Heart left ventricle (tissue), 16 donors: ENCODE data around the gene FAM227B. TPM values are rescaled to one million over a fixed set of nuclear protein-coding genes. Genes with fewer than 3 reads are reported as not detected.
A peak's percentile ranks its signal among the peaks of the same experiment; 100 is the strongest.

ENCODE experiments used
- ATAC-seq, 4 donors: fragments of 200-7000 bp; cut with Tn5 transposase; one replicate each; pipeline ENCODE4 v1.9.1; 2020 to 2022; ENCODE audit warnings: moderate library complexity in 4 of 4, mild to moderate bottlenecking in 3 of 4, moderate number of reproducible peaks in 1 of 4
- DNase-seq, 5 donors: peaks; one replicate each; pipeline ENCODE4 v3.0.0-alpha.2; 2020
- H3K27ac ChIP-seq, 12 donors: fragments of 200-600 bp; sonication (generic) in 4 of 12; one replicate each; pipeline versions ENCODE4 v1.5.0 to v1.8.0; 2016 to 2022; ENCODE audit warnings: mild to moderate bottlenecking in 2 of 12
- H3K27me3 ChIP-seq, 9 donors: fragments of 200-600 bp; sonication (generic) in 2 of 9; one replicate each; pipeline versions ENCODE4 v1.5.1 to v1.8.0; 2016 to 2022; ENCODE audit warnings: mild to moderate bottlenecking in 3 of 9
- H3K36me3 ChIP-seq, 9 donors: fragments of 200-600 bp; sonication (generic) in 2 of 9; one replicate each; pipeline versions ENCODE4 v1.5.0 to v1.8.0; 2018 to 2022; ENCODE audit warnings: mild to moderate bottlenecking in 2 of 9
- H3K4me1 ChIP-seq, 12 donors: fragments of 200-600 bp; sonication (generic) in 4 of 12; one replicate each; pipeline versions ENCODE4 v1.5.0 to v1.8.0; 2016 to 2022; ENCODE audit warnings: mild to moderate bottlenecking in 3 of 12
- H3K4me3 ChIP-seq, 12 donors: fragments of 200-600 bp; sonication (generic) in 4 of 12; one replicate each; pipeline versions ENCODE4 v1.5.0 to v1.8.0; 2017 to 2022; ENCODE audit warnings: mild to moderate bottlenecking in 9 of 12, moderate library complexity in 4 of 12
- H3K9me3 ChIP-seq, 12 donors: fragments of 200-600 bp; sonication (generic) in 4 of 12; one replicate each; pipeline versions ENCODE4 v1.5.0 to v1.8.0; 2016 to 2022; ENCODE audit warnings: mild to moderate bottlenecking in 1 of 12
- POLR2A ChIP-seq, 2 donors: fragments of 450-650 bp; IDR thresholded peaks; one replicate each; pipeline ENCODE4 v1.6.1; 2017; ENCODE audit warnings: antibody characterized with exemption in 2 of 2, mild to moderate bottlenecking in 2 of 2, moderate library complexity in 2 of 2
- WGBS, 4 donors: extraction: QIAGEN DNeasy Blood & Tissue Kit in 2 of 4; methylation state at CpG; one replicate each; pipeline versions ENCODE4 v1.1.5 to v1.1.7; 2013 to 2018; 5-methylcytosine and 5-hydroxymethylcytosine counted together
- intact Hi-C, 10 donors: fragments of 100-400 bp; cut with DNase I; formaldehyde crosslinking; loops; one replicate each; pipeline versions ENCODE4 v1.11.1 to v1.14.2; 2022
- polyA plus RNA-seq, 2 donors: library from polyadenylated mRNA; stranded (reverse); fragments of 200-250 nt; gene quantifications; one replicate each; pipeline ENCODE4 v1.2.3, GENCODE V29; 2013
- total RNA-seq, 9 donors: library from RNA; depleted of rRNA in 2 of 9; stranded (reverse); fragments of >200 nt in 2 of 9; fragmentation: NEBNext Ultra II Directional in 3 of 9; extraction: Animal tissue kit (Norgen Biotek cat#: 25700) in 3 of 9; gene quantifications; one replicate each; pipeline versions ENCODE4 v1.1.0 to v1.2.4, GENCODE V29; 2016 to 2023
- TF ChIP-seq, protein P1 (sequence below), 12 donors: fragments of 200-600 bp; sonication (generic) in 4 of 12; IDR thresholded peaks; one replicate each; pipeline versions ENCODE4 v1.5.0 to v1.8.0; 2018 to 2022; ENCODE audit warnings: antibody characterized with exemption in 12 of 12, mild to moderate bottlenecking in 5 of 12
- donor health status: ischemic (EF 13 %, LVEDD 7.1; RV severe dilation, severe dysfunction).
- donor health status: healthy with polysubstance abuse.
- donor health status: DM: no; HTN: yes; CAD: no.
- donor health status: DM: no; HTN: no; CAD: no.
- donor health status: ischemic (EF 25% LVEDD 6.9; RV normal size, moderate dysfunction).
- donor health status: ischemic (EF 25% LVEDD 5.7; RV mildly dilated, moderate dysfunction).
- donor health status: healthy.
- donor health status: DM: yes; HTN: yes; CAD: no.
- donor health status: ischemic (EF 35%, LVEDD 5.7; RV mildly dilated, moderate dysfunction).
- donor health status: nonischemic (EF 11% LVEDD 7.7; RV severe dilation, severe dysfunction).
- donor health status: DM: yes; HTN: yes; CAD: no.
- donor health status: PGD.
- donor health status: ischemic (EF 29% LVEDD 5.4; RV normal size, mild dysfunction).
- donor health status: nonischemic (EF 23%, LVEDD 6.1; RV moderate dilation, normal function).

Gene FAM227B
- total and polyA plus RNA-seq, 11 donors, result 5.8 to 18.8 (median 14.3) TPM

- Histone ChIP-seq H3K4me3 (no peak overlapping the region), H3K27ac (peak overlapping the region in 1 of 12 donors; percentile 33), H3K9me3 (no peaks in the 10 kb centered on the region), H3K4me1 (no peaks in the 10 kb centered on the region), H3K27me3 (no peaks in the 10 kb centered on the region), H3K36me3 (peaks cover 0 to 70% (median 37%) of the 10 kb centered on the region in 9 donors)
- intact Hi-C loops, result no loop called here
- 90 to 95% (median 92%) methylated on average over 4 of the region's 4 CpGs for WGBS, 4 donors
- no peak for ATAC-seq
- DNase-seq, result no peak
- TF ChIP-seq, protein P1, sequence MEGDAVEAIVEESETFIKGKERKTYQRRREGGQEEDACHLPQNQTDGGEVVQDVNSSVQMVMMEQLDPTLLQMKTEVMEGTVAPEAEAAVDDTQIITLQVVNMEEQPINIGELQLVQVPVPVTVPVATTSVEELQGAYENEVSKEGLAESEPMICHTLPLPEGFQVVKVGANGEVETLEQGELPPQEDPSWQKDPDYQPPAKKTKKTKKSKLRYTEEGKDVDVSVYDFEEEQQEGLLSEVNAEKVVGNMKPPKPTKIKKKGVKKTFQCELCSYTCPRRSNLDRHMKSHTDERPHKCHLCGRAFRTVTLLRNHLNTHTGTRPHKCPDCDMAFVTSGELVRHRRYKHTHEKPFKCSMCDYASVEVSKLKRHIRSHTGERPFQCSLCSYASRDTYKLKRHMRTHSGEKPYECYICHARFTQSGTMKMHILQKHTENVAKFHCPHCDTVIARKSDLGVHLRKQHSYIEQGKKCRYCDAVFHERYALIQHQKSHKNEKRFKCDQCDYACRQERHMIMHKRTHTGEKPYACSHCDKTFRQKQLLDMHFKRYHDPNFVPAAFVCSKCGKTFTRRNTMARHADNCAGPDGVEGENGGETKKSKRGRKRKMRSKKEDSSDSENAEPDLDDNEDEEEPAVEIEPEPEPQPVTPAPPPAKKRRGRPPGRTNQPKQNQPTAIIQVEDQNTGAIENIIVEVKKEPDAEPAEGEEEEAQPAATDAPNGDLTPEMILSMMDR (IDR thresholded peaks at IDR 0.05), result no peak
- no peak for TF ChIP-seq POLR2A (IDR thresholded peaks at IDR 0.05)
These were observed 17.2 kb upstream of the FAM227B start for GRCh38 chr15:49637857-49638256.

DNA sequence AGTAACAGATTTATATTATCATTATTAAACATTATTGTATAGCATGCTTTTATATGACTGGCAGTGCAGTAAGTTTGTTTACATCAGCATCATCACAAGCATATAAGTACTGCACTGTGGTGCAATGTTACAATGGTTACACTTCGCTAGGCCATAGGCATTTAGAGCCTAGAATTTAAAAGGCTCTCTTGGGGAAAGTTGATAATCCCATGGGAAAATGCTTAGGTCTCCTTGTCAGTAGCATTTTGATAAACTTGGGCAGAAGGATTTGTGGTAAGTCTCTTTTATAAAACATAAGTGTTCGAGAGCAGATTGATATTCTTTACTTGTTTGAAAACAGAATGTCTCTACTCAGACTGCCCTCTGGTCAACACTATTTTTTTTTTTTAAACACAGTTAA is 7.8 kb upstream of the FAM227B start:
- Histone ChIP-seq H3K36me3 (peaks cover 0 to 70% (median 41%) of the 10 kb centered on the region in 9 donors), H3K4me3 (no peak overlapping the region), H3K27ac (no peak overlapping the region), H3K4me1 (peaks cover 0 to 8% (median 0%) of the 10 kb centered on the region in 12 donors), H3K9me3 (peaks cover 0 to 19% (median 8%) of the 10 kb centered on the region in 12 donors), H3K27me3 (no peaks in the 10 kb centered on the region)
- intact Hi-C loops, result loop anchor here in 3 of 10 donors (10.0 kb wide), 3 partner anchors 204 to 474 kb away; partner anchors contain the start of genes COPS2 (in 1 of the 3) and FGF7 (in 1 of the 3)
- TF ChIP-seq, protein P1 (IDR thresholded peaks at IDR 0.05), result no peak
- no peak for TF ChIP-seq POLR2A (IDR thresholded peaks at IDR 0.05)
- ATAC-seq, result no peak
- WGBS, 4 donors, result 86 to 92% (median 89%) methylated on average over 2 of the region's 2 CpGs
- DNase-seq, result no peak

- H3K27me3 ChIP-seq, result no peaks in the 10 kb centered on the region
- no peak overlapping the region for H3K4me3 ChIP-seq
- peaks cover 0 to 65% (median 41%) of the 10 kb centered on the region in 9 donors for H3K36me3 ChIP-seq
- peaks cover 0 to 19% (median 8%) of the 10 kb centered on the region in 12 donors for H3K9me3 ChIP-seq
- DNase-seq (no peak), ATAC-seq (no peak)
- H3K4me1 ChIP-seq, result peaks cover 0 to 16% (median 2%) of the 10 kb centered on the region in 12 donors
- no peak for TF ChIP-seq POLR2A (IDR thresholded peaks at IDR 0.05)
- TF ChIP-seq, protein P1 (IDR thresholded peaks at IDR 0.05), result no peak
- intact Hi-C loops, result loop anchor here in 3 of 10 donors (10.0 kb wide), 3 partner anchors 203 to 473 kb away; partner anchors contain the start of genes COPS2 (in 1 of the 3) and FGF7 (in 1 of the 3)
- no peak overlapping the region for H3K27ac ChIP-seq
- 76 to 84% (median 81%) methylated on average over 1 of the region's 1 CpG for WGBS, 4 donors
These were observed 6.8 kb upstream of the FAM227B start for GRCh38 chr15:49627407-49627877.

DNA sequence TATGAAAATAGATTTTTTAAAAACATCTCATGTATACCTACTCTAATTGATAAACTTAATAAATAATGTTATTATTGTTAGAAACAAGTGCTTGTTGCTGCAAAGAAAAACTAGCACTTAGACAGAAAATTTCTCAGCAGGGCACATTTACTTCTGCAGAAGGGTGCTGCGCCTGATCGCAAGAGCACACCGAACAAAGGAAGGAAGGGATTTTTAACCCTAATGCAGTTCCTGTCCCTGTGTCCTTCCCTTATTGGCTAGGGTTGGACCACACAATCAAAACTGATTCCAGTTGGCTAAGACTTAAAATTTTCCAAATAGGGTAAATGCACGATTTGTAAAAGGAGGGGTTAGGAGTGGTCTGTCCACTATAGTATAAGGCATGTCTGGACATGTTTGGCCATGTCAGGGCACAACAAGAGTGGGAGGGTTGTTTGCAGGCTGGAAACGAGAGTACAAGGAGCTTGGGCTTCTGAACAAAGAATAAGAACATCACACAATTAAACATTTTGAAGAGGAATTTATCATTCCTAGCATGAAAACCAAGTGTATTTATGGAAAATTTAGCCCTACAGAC is 4.9 kb upstream of the FAM227B start:
- DNase-seq (no peak), ATAC-seq (no peak)
- peaks cover 0 to 58% (median 25%) of the 10 kb centered on the region in 9 donors for H3K36me3 ChIP-seq
- H3K4me1 ChIP-seq, result peaks cover 0 to 27% (median 12%) of the 10 kb centered on the region in 12 donors
- intact Hi-C loops, result loop anchor here in 3 of 10 donors (10.0 kb wide), 3 partner anchors 201 to 471 kb away; partner anchors contain the start of genes COPS2 (in 1 of the 3) and FGF7 (in 1 of the 3)
- H3K27ac ChIP-seq, result no peak overlapping the region
- 93 to 98% (median 96%) methylated on average over 5 of the region's 5 CpGs for WGBS, 4 donors
- no peak for TF ChIP-seq POLR2A (IDR thresholded peaks at IDR 0.05)
- TF ChIP-seq, protein P1 (IDR thresholded peaks at IDR 0.05), result no peak
- H3K9me3 ChIP-seq, result peaks cover 0 to 19% (median 8%) of the 10 kb centered on the region in 12 donors
- H3K4me3 ChIP-seq, result no peak overlapping the region
- no peaks in the 10 kb centered on the region for H3K27me3 ChIP-seq
